ENCODE data around the gene ADAMTSL5. TPM values are rescaled to one million over a fixed set of nuclear protein-coding genes. Genes with fewer than 3 reads are reported as not detected.
A peak's percentile ranks its signal among the peaks of the same experiment; 100 is the strongest.

The ADAMTSL5 gene
- total and polyA plus RNA-seq, 9 of the 15 experiments (the other 6 are each of a cell fraction or from before 2014, with no cell fraction given) = 1.0 to 11.6 (median 4.1) TPM

- TF ChIP-seq PRDM10 (IDR thresholded peaks at IDR 0.05; ENCODE audit: partially characterized antibody) = peak; percentile 99
- TF ChIP-seq, protein P1, sequence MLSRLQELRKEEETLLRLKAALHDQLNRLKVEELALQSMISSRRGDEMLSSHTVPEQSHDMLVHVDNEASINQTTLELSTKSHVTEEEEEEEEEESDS (CRISPR knock-in tag; IDR thresholded peaks at IDR 0.05) = no peak
- peak; percentile 85 for TF ChIP-seq HNRNPLL (IDR thresholded peaks at IDR 0.05; ENCODE audit: low read depth, low read length, poor library complexity, severe bottlenecking)
- TF ChIP-seq, protein P2, sequence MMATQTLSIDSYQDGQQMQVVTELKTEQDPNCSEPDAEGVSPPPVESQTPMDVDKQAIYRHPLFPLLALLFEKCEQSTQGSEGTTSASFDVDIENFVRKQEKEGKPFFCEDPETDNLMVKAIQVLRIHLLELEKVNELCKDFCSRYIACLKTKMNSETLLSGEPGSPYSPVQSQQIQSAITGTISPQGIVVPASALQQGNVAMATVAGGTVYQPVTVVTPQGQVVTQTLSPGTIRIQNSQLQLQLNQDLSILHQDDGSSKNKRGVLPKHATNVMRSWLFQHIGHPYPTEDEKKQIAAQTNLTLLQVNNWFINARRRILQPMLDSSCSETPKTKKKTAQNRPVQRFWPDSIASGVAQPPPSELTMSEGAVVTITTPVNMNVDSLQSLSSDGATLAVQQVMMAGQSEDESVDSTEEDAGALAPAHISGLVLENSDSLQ (IDR thresholded peaks at IDR 0.05) = peak; percentile 86
- no peak for TF ChIP-seq ZNF444 (CRISPR knock-in tag; IDR thresholded peaks at IDR 0.05)
- TF ChIP-seq PHF8 (IDR thresholded peaks at IDR 0.05; ENCODE audit: borderline replicate concordance, low read length) = no peak; the same call in 1 of the 2 replicates
- TF ChIP-seq TCF3 (CRISPR knock-in tag; IDR thresholded peaks at IDR 0.05) = 0 out of 2 replicates have a peak, but pooled peaks have one; percentile 12
- no peak for TF ChIP-seq ZNF551 (CRISPR knock-in tag; IDR thresholded peaks at IDR 0.05)
- TF ChIP-seq, protein P3, sequence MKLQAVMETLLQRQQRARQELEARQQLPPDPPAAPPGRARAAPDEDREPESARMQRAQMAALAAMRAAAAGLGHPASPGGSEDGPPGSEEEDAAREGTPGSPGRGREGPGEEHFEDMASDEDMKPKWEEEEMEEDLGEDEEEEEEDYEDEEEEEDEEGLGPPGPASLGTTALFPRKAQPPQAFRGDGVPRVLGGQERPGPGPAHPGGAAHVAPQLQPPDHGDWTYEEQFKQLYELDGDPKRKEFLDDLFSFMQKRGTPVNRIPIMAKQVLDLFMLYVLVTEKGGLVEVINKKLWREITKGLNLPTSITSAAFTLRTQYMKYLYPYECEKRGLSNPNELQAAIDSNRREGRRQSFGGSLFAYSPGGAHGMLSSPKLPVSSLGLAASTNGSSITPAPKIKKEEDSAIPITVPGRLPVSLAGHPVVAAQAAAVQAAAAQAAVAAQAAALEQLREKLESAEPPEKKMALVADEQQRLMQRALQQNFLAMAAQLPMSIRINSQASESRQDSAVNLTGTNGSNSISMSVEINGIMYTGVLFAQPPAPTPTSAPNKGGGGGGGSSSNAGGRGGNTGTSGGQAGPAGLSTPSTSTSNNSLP (IDR thresholded peaks at IDR 0.05; ENCODE audit: borderline replicate concordance, low read depth, low read length) = peak; percentile 67; the same call in 1 of the 2 replicates
- TF ChIP-seq FOS (IDR thresholded peaks at IDR 0.05; ENCODE audit: extremely low read depth, insufficient read length) = peak; percentile 86
- TF ChIP-seq THRA (IDR thresholded peaks at IDR 0.05) = no peak
- peak; percentile 43; the same call in 1 of the 2 replicates for TF ChIP-seq ZNF12 (CRISPR knock-in tag; IDR thresholded peaks at IDR 0.05)
- no peak for TF ChIP-seq ESRRB (CRISPR knock-in tag; IDR thresholded peaks at IDR 0.05; ENCODE audit: borderline replicate concordance)
- TF ChIP-seq, protein P4, sequence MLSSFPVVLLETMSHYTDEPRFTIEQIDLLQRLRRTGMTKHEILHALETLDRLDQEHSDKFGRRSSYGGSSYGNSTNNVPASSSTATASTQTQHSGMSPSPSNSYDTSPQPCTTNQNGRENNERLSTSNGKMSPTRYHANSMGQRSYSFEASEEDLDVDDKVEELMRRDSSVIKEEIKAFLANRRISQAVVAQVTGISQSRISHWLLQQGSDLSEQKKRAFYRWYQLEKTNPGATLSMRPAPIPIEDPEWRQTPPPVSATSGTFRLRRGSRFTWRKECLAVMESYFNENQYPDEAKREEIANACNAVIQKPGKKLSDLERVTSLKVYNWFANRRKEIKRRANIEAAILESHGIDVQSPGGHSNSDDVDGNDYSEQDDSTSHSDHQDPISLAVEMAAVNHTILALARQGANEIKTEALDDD (IDR thresholded peaks at IDR 0.05) = no peak
- peak; percentile 63 for TF ChIP-seq ATF3 (IDR thresholded peaks at IDR 0.05)
- no peak for TF ChIP-seq ATF3 (CRISPR knock-in tag; conservative IDR thresholded peaks at IDR 0.05)
These were observed 22.3 kb downstream of the ADAMTSL5 start, which contains the start of gene PCSK4 (continued) for GRCh38 chr19:1490311-1491113.
